HL-60 (cell line): ENCODE data around the gene MPZL3.
"Not testable (repeated sequence)": the region's sequence is repeated elsewhere in the genome, so short reads cannot be mapped to it uniquely, and the experiment has no call there.

Experiments
- POLR2AphosphoS5 ChIP-seq: IDR thresholded peaks from 2 replicates; pipeline ENCODE4 v1.6.1; 2012; ENCODE audit warnings: low read depth
- TF ChIP-seq, protein P1 (sequence below): IDR thresholded peaks from one replicate; pipeline ENCODE4 v1.5.1; 2011; ENCODE audit warnings: low read length, control low read depth, inconsistent platforms; ENCODE audit not compliant: insufficient read depth

DNA sequence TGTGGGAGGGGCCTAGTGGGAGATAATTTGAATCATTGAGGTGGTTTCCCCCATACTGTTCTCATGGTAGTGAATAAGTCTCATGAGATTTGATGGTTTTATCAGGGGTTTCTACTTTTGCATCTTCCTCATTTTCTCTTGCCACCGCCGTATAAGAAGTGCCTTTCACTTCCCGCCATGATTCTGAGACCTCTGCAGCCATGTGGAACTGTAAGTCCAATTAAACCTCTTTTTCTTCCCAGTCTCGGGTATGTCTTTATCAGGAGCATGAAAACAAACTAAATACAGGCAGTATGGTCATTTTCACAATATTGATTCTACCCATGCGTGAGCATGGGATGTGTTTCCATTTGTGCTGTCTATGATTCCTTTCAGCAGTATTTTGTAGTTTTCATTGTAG, 59.3 kb downstream of the MPZL3 start:
- TF ChIP-seq, protein P1, sequence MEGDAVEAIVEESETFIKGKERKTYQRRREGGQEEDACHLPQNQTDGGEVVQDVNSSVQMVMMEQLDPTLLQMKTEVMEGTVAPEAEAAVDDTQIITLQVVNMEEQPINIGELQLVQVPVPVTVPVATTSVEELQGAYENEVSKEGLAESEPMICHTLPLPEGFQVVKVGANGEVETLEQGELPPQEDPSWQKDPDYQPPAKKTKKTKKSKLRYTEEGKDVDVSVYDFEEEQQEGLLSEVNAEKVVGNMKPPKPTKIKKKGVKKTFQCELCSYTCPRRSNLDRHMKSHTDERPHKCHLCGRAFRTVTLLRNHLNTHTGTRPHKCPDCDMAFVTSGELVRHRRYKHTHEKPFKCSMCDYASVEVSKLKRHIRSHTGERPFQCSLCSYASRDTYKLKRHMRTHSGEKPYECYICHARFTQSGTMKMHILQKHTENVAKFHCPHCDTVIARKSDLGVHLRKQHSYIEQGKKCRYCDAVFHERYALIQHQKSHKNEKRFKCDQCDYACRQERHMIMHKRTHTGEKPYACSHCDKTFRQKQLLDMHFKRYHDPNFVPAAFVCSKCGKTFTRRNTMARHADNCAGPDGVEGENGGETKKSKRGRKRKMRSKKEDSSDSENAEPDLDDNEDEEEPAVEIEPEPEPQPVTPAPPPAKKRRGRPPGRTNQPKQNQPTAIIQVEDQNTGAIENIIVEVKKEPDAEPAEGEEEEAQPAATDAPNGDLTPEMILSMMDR = not testable (repeated sequence)
- not testable (repeated sequence) for TF ChIP-seq POLR2AphosphoS5
